Caco-2 (cell line): Measurements from ENCODE around the gene TDRD9. TPM values are rescaled to one million over a fixed set of nuclear protein-coding genes. Genes with fewer than 3 reads are reported as not detected.

Source experiments
- BruUV-seq: library from RNA; stranded (reverse); fragments of 400-500 nt; replicated peaks from 2 replicates; lab custom pipeline; 2021; lab: Mats Ljungman, UMichigan
- CTCF ChIA-PET: fragments of 300-600 bp; sonication (Branson Sonifier 250); formaldehyde crosslinking; loops from one replicate; lab custom pipeline; 2022; ENCODE audit warnings: antibody characterized with exemption; lab: Charles Lee
- POLR2A ChIA-PET: fragments of 300-600 bp; sonication (Branson Sonifier 250); formaldehyde crosslinking; loops from one replicate; lab custom pipeline; 2022; ENCODE audit warnings: antibody characterized with exemption; lab: Charles Lee
- DNase-seq, 2 experiments: peaks; one replicate each; pipeline versions ENCODE4 v3.0.0 to v3.0.0-alpha.2; 2020 to 2022
- H3K27me3 ChIP-seq: replicated peaks from 2 replicates; pipeline ENCODE4 v1.6.0; 2011; ENCODE audit warnings: low read length; ENCODE audit not compliant: control insufficient read depth, insufficient read depth
- H3K36me3 ChIP-seq: 2 replicates; pipeline ENCODE4 v1.5.1; 2011; ENCODE audit warnings: low read length; ENCODE audit not compliant: control insufficient read depth, insufficient read depth
- H3K4me1 ChIP-seq: fragments of 250-450 bp; sonication (Bioruptor Pico); 2 replicates; pipeline ENCODE4 v1.5.1; 2020; ENCODE audit warnings: mild to moderate bottlenecking
- H3K4me3 ChIP-seq: 2 replicates; pipeline ENCODE4 v1.5.1; 2011; ENCODE audit warnings: low read depth, mild to moderate bottlenecking, control low read depth, low read length
- H3K9me3 ChIP-seq: fragments of 250-450 bp; sonication (Bioruptor Pico); 2 replicates; pipeline ENCODE4 v1.5.1; 2020; ENCODE audit warnings: mild to moderate bottlenecking, moderate library complexity
- H3K27ac Mint-ChIP-seq: one replicate; pipeline ENCODE4 v1.8.0; 2022; ENCODE audit warnings: mixed read lengths; ENCODE audit not compliant: unreplicated experiment
- H3K27me3 Mint-ChIP-seq: one replicate; pipeline ENCODE4 v1.8.0; 2022; ENCODE audit warnings: mixed read lengths; ENCODE audit not compliant: insufficient read depth, unreplicated experiment
- H3K36me3 Mint-ChIP-seq: one replicate; pipeline ENCODE4 v1.8.0; 2022; ENCODE audit warnings: mild to moderate bottlenecking, mixed read lengths; ENCODE audit not compliant: insufficient read depth, unreplicated experiment
- H3K4me1 Mint-ChIP-seq: one replicate; pipeline ENCODE4 v1.8.0; 2022; ENCODE audit warnings: low read depth, mixed read lengths; ENCODE audit not compliant: unreplicated experiment
- H3K4me3 Mint-ChIP-seq: one replicate; pipeline ENCODE4 v1.8.0; 2022; ENCODE audit warnings: mild to moderate bottlenecking, moderate library complexity, mixed read lengths; ENCODE audit not compliant: unreplicated experiment
- H3K9me3 Mint-ChIP-seq: one replicate; pipeline ENCODE4 v1.8.0; 2022; ENCODE audit warnings: mixed read lengths; ENCODE audit not compliant: unreplicated experiment
- CTCF ChIP-seq, 2 experiments: fragments of 200-600 bp in 1 of 2; IDR thresholded peaks; 1 replicate in 1 of 2; 2 replicates in 1 of 2; pipeline versions ENCODE4 v1.5.1 to v1.8.0; 2011 to 2022; ENCODE audit warnings: antibody characterized with exemption in 1 of 2, control low read depth in 1 of 2, inconsistent platforms in 1 of 2, low read depth in 1 of 2, low read length in 1 of 2, mild to moderate bottlenecking in 1 of 2, moderate library complexity in 1 of 2; ENCODE audit not compliant: insufficient read depth in 1 of 2, severe bottlenecking in 1 of 2, unreplicated experiment in 1 of 2
- intact Hi-C: fragments of 100-400 bp; cut with micrococcal nuclease; formaldehyde crosslinking; loops from one replicate; pipeline ENCODE4 v1.10.0; 2022; ENCODE audit not compliant: unreplicated experiment
- total RNA-seq: library from RNA; stranded (reverse); gene quantifications from 2 replicates; pipeline ENCODE4 v1.2.3, GENCODE V29; 2022

TDRD9 gene
- total RNA-seq, 1 experiment from 2014 or later = not detected

GRCh38 chr14:104005489-104005888 lies 77.2 kb downstream of the TDRD9 start:
- intact Hi-C loops = no loop called here
- no peak for TF ChIP-seq CTCF (IDR thresholded peaks at IDR 0.05; ENCODE audit: insufficient read depth in 1 of 2, low read depth in 1 of 2, low read length in 1 of 2, severe bottlenecking in 1 of 2, unreplicated experiment in 1 of 2)
- H3K27ac Mint-ChIP-seq = no peak overlapping the region

GRCh38 chr14:104007121-104007520 lies 78.9 kb downstream of the TDRD9 start:
- H3K27ac Mint-ChIP-seq = no peak overlapping the region
- no peak for TF ChIP-seq CTCF (IDR thresholded peaks at IDR 0.05; ENCODE audit: insufficient read depth in 1 of 2, low read depth in 1 of 2, low read length in 1 of 2, severe bottlenecking in 1 of 2, unreplicated experiment in 1 of 2)
- H3K36me3 Mint-ChIP-seq = no peaks in the 10 kb centered on the region
- peaks cover 14% of the 10 kb centered on the region for H3K27me3 Mint-ChIP-seq
- H3K36me3 ChIP-seq = no peaks in the 10 kb centered on the region
- CTCF ChIA-PET = no interaction called here
- POLR2A ChIA-PET = no interaction called here
- H3K4me1 Mint-ChIP-seq = peaks cover 5% of the 10 kb centered on the region
- H3K27me3 ChIP-seq = no peaks in the 10 kb centered on the region
- H3K4me1 ChIP-seq = no peaks in the 10 kb centered on the region
- no peak overlapping the region for H3K4me3 ChIP-seq
- no peak for DNase-seq
- no TSS peak for BruUV-seq
- no peaks in the 10 kb centered on the region for H3K9me3 Mint-ChIP-seq
- intact Hi-C loops = no loop called here
- no peaks in the 10 kb centered on the region for H3K9me3 ChIP-seq
- H3K4me3 Mint-ChIP-seq = no peak overlapping the region

More at GRCh38 chr14:104005489-104005888, 77.2 kb downstream of the TDRD9 start:
- BruUV-seq = no TSS peak
- Mint-ChIP-seq H3K36me3 (no peaks in the 10 kb centered on the region), H3K4me1 (peaks cover 5% of the 10 kb centered on the region), H3K4me3 (no peak overlapping the region), H3K27me3 (peaks cover 17% of the 10 kb centered on the region), H3K9me3 (no peaks in the 10 kb centered on the region)
- ChIA-PET CTCF (no interaction called here), POLR2A (no interaction called here)
- Histone ChIP-seq H3K4me1 (no peaks in the 10 kb centered on the region), H3K36me3 (no peaks in the 10 kb centered on the region), H3K9me3 (no peaks in the 10 kb centered on the region), H3K4me3 (no peak overlapping the region), H3K27me3 (no peaks in the 10 kb centered on the region)
- DNase-seq = no peak

- Histone ChIP-seq H3K27me3 (no peaks in the 10 kb centered on the region), H3K36me3 (no peaks in the 10 kb centered on the region), H3K4me1 (no peaks in the 10 kb centered on the region), H3K9me3 (no peaks in the 10 kb centered on the region), H3K4me3 (no peak overlapping the region)
- DNase-seq = no peak
- H3K4me3 Mint-ChIP-seq = no peak overlapping the region
- ChIA-PET CTCF (no interaction called here), POLR2A (no interaction called here)
- peaks cover 10% of the 10 kb centered on the region for H3K27me3 Mint-ChIP-seq
- no peak overlapping the region for H3K27ac Mint-ChIP-seq
- intact Hi-C loops = no loop called here
- peaks cover 5% of the 10 kb centered on the region for H3K4me1 Mint-ChIP-seq
- BruUV-seq = no TSS peak
- no peaks in the 10 kb centered on the region for H3K9me3 Mint-ChIP-seq
- no peak for TF ChIP-seq CTCF (IDR thresholded peaks at IDR 0.05; ENCODE audit: insufficient read depth in 1 of 2, low read depth in 1 of 2, low read length in 1 of 2, severe bottlenecking in 1 of 2, unreplicated experiment in 1 of 2)
- no peaks in the 10 kb centered on the region for H3K36me3 Mint-ChIP-seq
These were observed 81.0 kb downstream of the TDRD9 start for GRCh38 chr14:104009297-104009696.
